ENCODE results near the gene RTN4R. TPM values are rescaled to one million over a fixed set of nuclear protein-coding genes. Genes with fewer than 3 reads are reported as not detected.

Gene RTN4R
- total and polyA plus RNA-seq, 9 of the 15 experiments (the other 6 are each of a cell fraction or from before 2014, with no cell fraction given), result 0.04 to 2.8 (median 1.4) TPM; not detected in 3

- TF ChIP-seq ZNF407 (IDR thresholded peaks at IDR 0.05; ENCODE audit: low read depth), result no peak
- TF ChIP-seq MTA1 (IDR thresholded peaks at IDR 0.05; ENCODE audit: borderline replicate concordance), result no peak
- peak; percentile 57; the same call in 1 of the 2 replicates for TF ChIP-seq SMAD4 (CRISPR knock-in tag; conservative IDR thresholded peaks at IDR 0.05)
- TF ChIP-seq ZNF695 (CRISPR knock-in tag; IDR thresholded peaks at IDR 0.05), result 0 out of 2 replicates have a peak, but pooled peaks have one; percentile 66
- no peak for TF ChIP-seq ZKSCAN3 (CRISPR knock-in tag; IDR thresholded peaks at IDR 0.05)
- no peak for TF ChIP-seq POLR2H (tag; IDR thresholded peaks at IDR 0.05; ENCODE audit: low read depth)
- TF ChIP-seq PCBP1 (IDR thresholded peaks at IDR 0.05; ENCODE audit: low read depth, low read length, poor library complexity, severe bottlenecking), result peak; percentile 96
- no peak; the same call in 1 of the 2 replicates for TF ChIP-seq ZC3H4 (CRISPR knock-in tag; IDR thresholded peaks at IDR 0.05; ENCODE audit: borderline replicate concordance)
- TF ChIP-seq ZNF212 (CRISPR knock-in tag; IDR thresholded peaks at IDR 0.05), result no peak
- TF ChIP-seq GTF2B (IDR thresholded peaks at IDR 0.05; ENCODE audit: extremely low read depth, insufficient read length), result no peak
- no peak for TF ChIP-seq RFX1 (IDR thresholded peaks at IDR 0.05)
- peak; percentile 65; the same call in 1 of the 2 replicates for TF ChIP-seq NR3C1 (CRISPR knock-in tag; IDR thresholded peaks at IDR 0.05)
- no peak for TF ChIP-seq CREBBP (IDR thresholded peaks at IDR 0.05; ENCODE audit: low read depth, low read length)
- TF ChIP-seq TAF7 (tag; IDR thresholded peaks at IDR 0.05), result no peak
- TF ChIP-seq DMBX1 (CRISPR knock-in tag; IDR thresholded peaks at IDR 0.05; ENCODE audit: borderline replicate concordance), result 0 out of 2 replicates have a peak, but pooled peaks have one; percentile 40
- TF ChIP-seq MTA2 (IDR thresholded peaks at IDR 0.05; ENCODE audit: low read depth), result no peak; the same call in 1 of the 2 replicates
- no peak for TF ChIP-seq HDAC6 (IDR thresholded peaks at IDR 0.05; ENCODE audit: low read depth, low read length)
- peak; percentile 91 for TF ChIP-seq SAFB (IDR thresholded peaks at IDR 0.05; ENCODE audit: borderline replicate concordance, low read depth, low read length)
These were observed 31.0 kb upstream of the RTN4R start (continued) for GRCh38 chr22:20298803-20299745.

Data from K562 (cell line).